CD8-positive, alpha-beta memory T cell (primary cell): ENCODE measurements around the gene SLC39A10. TPM values are rescaled to one million over a fixed set of nuclear protein-coding genes. Genes with fewer than 3 reads are reported as not detected.
A peak's percentile ranks its signal among the peaks of the same experiment; 100 is the strongest.
"Not testable (repeated sequence)": the region's sequence is repeated elsewhere in the genome, so short reads cannot be mapped to it uniquely, and the experiment has no call there.

Experiments
- CTCF ChIA-PET: fragments of 350-600 bp; sonication (Branson Sonifier 250); formaldehyde crosslinking; loops from one replicate; lab custom pipeline; 2021; ENCODE audit warnings: antibody characterized with exemption; lab: Charles Lee
- POLR2A ChIA-PET: fragments of 350-600 bp; sonication (Branson Sonifier 250); formaldehyde crosslinking; loops from one replicate; lab custom pipeline; 2021; ENCODE audit warnings: antibody characterized with exemption; lab: Charles Lee
- DNase-seq, 5 donors: peaks; one replicate each; pipeline versions ENCODE4 v3.0.0 to v3.0.0-alpha.2; 2020 to 2022; ENCODE audit warnings: mixed read lengths in 1 of 5
- H3K27ac ChIP-seq: one replicate; pipeline ENCODE4 v1.7.0; 2013; ENCODE audit warnings: low read depth, mild to moderate bottlenecking, low read length, moderate library complexity
- H3K27me3 ChIP-seq: 2 replicates; pipeline ENCODE4 v1.7.0; 2013; ENCODE audit warnings: low read length, mild to moderate bottlenecking; ENCODE audit not compliant: insufficient read depth, poor library complexity, severe bottlenecking
- H3K36me3 ChIP-seq: 2 replicates; pipeline ENCODE4 v1.7.0; 2013; ENCODE audit warnings: mild to moderate bottlenecking, low read length, moderate library complexity; ENCODE audit not compliant: insufficient read depth
- H3K4me1 ChIP-seq: 2 replicates; pipeline ENCODE4 v1.7.0; 2013; ENCODE audit warnings: mild to moderate bottlenecking, low read length, moderate library complexity; ENCODE audit not compliant: insufficient read depth
- H3K4me3 ChIP-seq: 2 replicates; pipeline ENCODE4 v1.7.0; 2013; ENCODE audit warnings: mild to moderate bottlenecking, low read length
- H3K9me3 ChIP-seq: 2 replicates; pipeline ENCODE4 v1.7.0; 2013; ENCODE audit warnings: mild to moderate bottlenecking, low read length
- H3K27ac Mint-ChIP-seq, 8 donors: one replicate each; pipeline ENCODE4 v1.8.0; 2020 to 2021; ENCODE audit warnings: mixed read lengths in 8 of 8, mild to moderate bottlenecking in 6 of 8, inconsistent platforms in 3 of 8, moderate library complexity in 3 of 8
- H3K27me3 Mint-ChIP-seq, 2 donors: one replicate each; pipeline ENCODE4 v1.8.0; 2020 to 2021; ENCODE audit warnings: mixed read lengths in 2 of 2, mild to moderate bottlenecking in 1 of 2, moderate library complexity in 1 of 2
- H3K36me3 Mint-ChIP-seq, 3 donors: one replicate each; pipeline ENCODE4 v1.8.0; 2020 to 2021; ENCODE audit warnings: mixed read lengths in 3 of 3, inconsistent platforms in 1 of 3, mild to moderate bottlenecking in 1 of 3
- H3K4me1 Mint-ChIP-seq, 3 donors: one replicate each; pipeline ENCODE4 v1.8.0; 2020 to 2021; ENCODE audit warnings: mixed read lengths in 3 of 3, inconsistent platforms in 1 of 3, mild to moderate bottlenecking in 1 of 3
- H3K4me3 Mint-ChIP-seq, 7 donors: one replicate each; pipeline ENCODE4 v1.8.0; 2020 to 2021; ENCODE audit warnings: mixed read lengths in 7 of 7, mild to moderate bottlenecking in 6 of 7, moderate library complexity in 4 of 7, inconsistent platforms in 2 of 7
- H3K9me3 Mint-ChIP-seq, 5 donors: one replicate each; pipeline ENCODE4 v1.8.0; 2020 to 2022; ENCODE audit warnings: mixed read lengths in 5 of 5, mild to moderate bottlenecking in 3 of 5, moderate library complexity in 2 of 5, inconsistent platforms in 1 of 5
- polyA plus RNA-seq: library from polyadenylated mRNA; unstranded; fragments of 300-500 nt; fragmentation: Illumina TruSeq; gene quantifications from one replicate; pipeline ENCODE4 v1.2.3, GENCODE V29; 2021
- total RNA-seq, 2 experiments: library from RNA; stranded (reverse); gene quantifications; one replicate each; pipeline ENCODE4 v1.2.3, GENCODE V29; 2021

SLC39A10 gene
- total and polyA plus RNA-seq, 3 experiments from 2014 or later, result 11.3 to 23.6 (median 22.2) TPM

DNA sequence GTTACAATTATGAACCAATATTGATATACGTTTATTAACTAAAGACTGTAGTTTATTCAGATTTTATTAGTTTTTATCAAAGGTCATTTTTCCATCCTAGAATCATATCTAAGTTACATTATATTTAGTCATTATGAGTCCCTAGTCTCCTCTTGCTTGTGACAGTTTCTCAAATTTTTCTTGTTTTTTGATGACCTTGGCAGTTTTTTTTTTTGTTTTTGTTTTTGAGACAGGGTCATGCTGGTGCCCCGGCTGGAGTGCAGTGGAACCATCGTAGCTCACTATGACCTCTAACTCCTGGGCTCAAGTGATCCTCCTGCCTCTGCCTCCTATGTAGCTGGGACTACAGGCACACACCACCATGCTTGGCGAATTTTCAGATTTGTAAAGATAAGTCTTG is 18.3 kb upstream of the SLC39A10 start:
- no peak overlapping the region for H3K27ac Mint-ChIP-seq
- peaks cover 0 to 5% (median 4%) of the 10 kb centered on the region in 3 donors for H3K4me1 Mint-ChIP-seq
- no peak overlapping the region for H3K27ac ChIP-seq
- no peak for DNase-seq
- H3K36me3 Mint-ChIP-seq, result no peaks in the 10 kb centered on the region
- no peak overlapping the region for H3K4me3 ChIP-seq
- no peak overlapping the region for H3K4me3 Mint-ChIP-seq
- no peaks in the 10 kb centered on the region for H3K9me3 Mint-ChIP-seq
- CTCF ChIA-PET, result interaction anchor here (1.5 kb wide), 1 partner anchor 141 kb away, joined by 3 read pairs; no protein-coding TSS in a partner anchor
- no peaks in the 10 kb centered on the region for H3K27me3 ChIP-seq
- H3K9me3 ChIP-seq, result no peaks in the 10 kb centered on the region
- no peaks in the 10 kb centered on the region for H3K4me1 ChIP-seq
- H3K27me3 Mint-ChIP-seq, result no peaks in the 10 kb centered on the region
- no peaks in the 10 kb centered on the region for H3K36me3 ChIP-seq
- POLR2A ChIA-PET, result no interaction called here

DNA sequence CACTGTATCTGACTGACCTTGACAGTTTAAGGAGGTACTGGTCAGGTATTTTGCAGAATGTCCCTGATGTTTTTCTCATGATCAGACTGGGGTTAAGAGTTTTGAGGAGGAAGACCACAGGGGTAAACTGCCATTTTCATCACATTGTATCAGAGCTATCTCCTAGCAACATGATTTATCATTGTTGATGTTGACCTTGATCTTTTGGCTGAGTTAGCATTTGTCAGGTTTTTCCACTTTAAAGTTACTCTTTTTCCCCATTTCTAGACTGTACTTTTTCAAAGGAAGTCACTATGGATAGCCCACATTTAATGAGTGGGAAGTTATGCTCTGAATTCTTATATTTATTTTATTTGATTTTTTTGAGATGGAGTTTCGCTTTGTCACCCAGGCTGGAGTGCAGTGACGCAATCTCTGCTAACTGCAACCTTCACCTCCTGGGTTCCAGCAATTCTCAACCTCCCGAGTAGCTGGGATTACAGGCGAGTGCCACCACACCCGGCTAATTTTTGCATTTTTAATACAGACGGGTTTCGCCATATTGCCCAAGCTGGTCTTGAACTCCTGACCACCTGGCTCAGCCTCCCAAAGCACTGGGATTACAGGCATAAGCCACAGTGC is 17.7 kb upstream of the SLC39A10 start:
- Mint-ChIP-seq H3K27me3 (no peaks in the 10 kb centered on the region), H3K36me3 (no peaks in the 10 kb centered on the region), H3K9me3 (no peaks in the 10 kb centered on the region), H3K4me3 (no peak overlapping the region), H3K27ac (no peak overlapping the region), H3K4me1 (peaks cover 0 to 5% (median 4%) of the 10 kb centered on the region in 3 donors)
- no peaks in the 10 kb centered on the region for H3K36me3 ChIP-seq
- DNase-seq, result no peak
- H3K27me3 ChIP-seq, result no peaks in the 10 kb centered on the region
- H3K27ac ChIP-seq, result no peak overlapping the region
- H3K4me1 ChIP-seq, result no peaks in the 10 kb centered on the region
- no peaks in the 10 kb centered on the region for H3K9me3 ChIP-seq
- POLR2A ChIA-PET, result no interaction called here
- CTCF ChIA-PET, result no interaction called here
- no peak overlapping the region for H3K4me3 ChIP-seq

DNA sequence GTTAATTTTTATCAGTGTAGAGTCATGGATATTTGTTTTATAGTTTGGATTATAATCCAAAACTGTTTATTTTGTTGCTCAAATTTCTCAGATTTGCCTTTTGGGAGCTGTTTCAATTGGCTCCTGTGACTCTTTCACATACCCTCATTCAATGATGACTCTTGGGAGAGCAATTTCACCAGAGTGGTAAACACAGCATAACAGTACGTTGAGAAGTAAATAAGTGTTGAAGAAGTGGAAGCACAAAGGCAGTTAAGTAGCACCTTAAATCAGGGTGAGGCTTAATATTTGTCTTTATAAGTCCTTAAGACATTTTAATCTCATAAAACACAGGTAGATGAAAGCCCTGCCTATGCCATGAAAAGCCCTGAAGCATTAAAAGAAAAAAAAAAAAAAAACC is 17.1 kb upstream of the SLC39A10 start:
- Histone ChIP-seq H3K27me3 (no peaks in the 10 kb centered on the region), H3K27ac (no peak overlapping the region), H3K4me1 (no peaks in the 10 kb centered on the region), H3K4me3 (no peak overlapping the region), H3K9me3 (no peaks in the 10 kb centered on the region), H3K36me3 (no peaks in the 10 kb centered on the region)
- Mint-ChIP-seq H3K36me3 (no peaks in the 10 kb centered on the region), H3K27ac (no peak overlapping the region), H3K4me3 (no peak overlapping the region), H3K4me1 (peaks cover 0 to 5% (median 4%) of the 10 kb centered on the region in 3 donors), H3K9me3 (no peaks in the 10 kb centered on the region), H3K27me3 (peaks cover 0 to 1% of the 10 kb centered on the region in 2 donors)
- ChIA-PET POLR2A (no interaction called here), CTCF (no interaction called here)
- DNase-seq, result no peak

DNA sequence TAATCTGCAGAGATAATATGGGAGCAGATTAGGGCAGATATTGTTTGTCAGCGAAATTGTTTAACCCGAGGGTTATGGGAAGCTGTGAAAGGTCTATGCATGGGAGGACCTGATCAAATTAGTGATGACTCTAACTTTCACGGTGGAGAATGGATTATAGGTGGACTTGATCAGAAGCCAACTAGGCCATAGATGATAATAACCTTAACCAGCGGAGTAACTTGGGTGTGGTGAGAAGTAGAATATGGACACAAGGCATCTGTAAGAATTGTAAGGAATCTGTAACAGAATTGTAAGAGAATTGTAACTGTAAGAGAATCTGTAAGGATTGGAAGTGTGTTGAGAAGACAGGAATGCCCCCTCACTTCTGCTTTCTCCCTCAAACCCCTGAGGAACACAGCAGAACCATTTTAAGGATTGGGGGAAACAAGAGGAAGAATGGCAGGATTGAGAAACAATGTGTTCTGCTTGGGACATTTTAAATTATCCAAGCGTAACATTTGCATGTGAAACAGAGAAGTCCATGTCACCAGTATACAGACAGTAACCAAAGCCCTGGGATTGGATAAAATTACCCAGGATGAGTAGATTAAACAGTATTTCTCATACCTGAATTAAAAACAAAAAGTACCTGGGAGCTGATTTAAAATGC is 14.9 kb upstream of the SLC39A10 start:
- POLR2A ChIA-PET, result no interaction called here
- H3K9me3 Mint-ChIP-seq, result no peaks in the 10 kb centered on the region
- no peaks in the 10 kb centered on the region for H3K27me3 ChIP-seq

DNA sequence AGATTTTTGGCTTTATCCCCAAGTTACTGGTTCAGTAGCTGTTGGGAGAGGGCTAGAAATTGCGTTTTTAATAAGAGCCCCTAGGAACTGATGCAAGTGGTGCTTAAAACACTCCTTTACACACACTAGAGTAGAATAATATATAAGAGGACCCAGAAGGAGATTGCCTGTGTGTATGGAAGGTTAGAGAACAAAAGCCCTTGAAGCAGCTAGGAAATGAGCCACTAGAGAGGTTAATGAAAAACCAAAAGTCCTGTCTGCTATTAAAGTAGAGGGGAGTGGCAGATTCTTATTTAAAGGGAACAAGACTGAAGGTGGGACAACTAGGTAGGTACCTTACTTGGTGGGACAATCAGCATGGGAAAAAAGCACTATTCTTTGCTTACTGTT is 14.4 kb upstream of the SLC39A10 start:
- POLR2A ChIA-PET, result no interaction called here
- Histone ChIP-seq H3K9me3 (no peaks in the 10 kb centered on the region), H3K27me3 (no peaks in the 10 kb centered on the region), H3K4me1 (no peaks in the 10 kb centered on the region), H3K27ac (no peak overlapping the region), H3K4me3 (no peak overlapping the region), H3K36me3 (no peaks in the 10 kb centered on the region)
- Mint-ChIP-seq H3K9me3 (no peaks in the 10 kb centered on the region), H3K27ac (peak overlapping the region in 1 of 8 donors; percentile 9), H3K36me3 (no peaks in the 10 kb centered on the region), H3K27me3 (peaks cover 0 to 1% of the 10 kb centered on the region in 2 donors), H3K4me3 (no peak overlapping the region), H3K4me1 (peaks cover 4 to 9% (median 7%) of the 10 kb centered on the region in 3 donors)
- no peak for DNase-seq
- CTCF ChIA-PET, result interaction anchor here (2.4 kb wide), 1 partner anchor 144 kb away, joined by 5 read pairs; no protein-coding TSS in a partner anchor

More for the DNA sequence above, 14.9 kb upstream of the SLC39A10 start:
- no peak overlapping the region for H3K4me3 ChIP-seq
- DNase-seq, result no peak
- H3K36me3 Mint-ChIP-seq, result no peaks in the 10 kb centered on the region
- no peak overlapping the region for H3K27ac Mint-ChIP-seq
- H3K9me3 ChIP-seq, result no peaks in the 10 kb centered on the region
- CTCF ChIA-PET, result no interaction called here
- H3K4me1 ChIP-seq, result no peaks in the 10 kb centered on the region
- no peak overlapping the region for H3K27ac ChIP-seq
- peaks cover 4 to 9% (median 7%) of the 10 kb centered on the region in 3 donors for H3K4me1 Mint-ChIP-seq
- H3K36me3 ChIP-seq, result no peaks in the 10 kb centered on the region
- peaks cover 0 to 1% of the 10 kb centered on the region in 2 donors for H3K27me3 Mint-ChIP-seq
- peak overlapping the region in 1 of 7 donors; percentile 46 for H3K4me3 Mint-ChIP-seq

DNA sequence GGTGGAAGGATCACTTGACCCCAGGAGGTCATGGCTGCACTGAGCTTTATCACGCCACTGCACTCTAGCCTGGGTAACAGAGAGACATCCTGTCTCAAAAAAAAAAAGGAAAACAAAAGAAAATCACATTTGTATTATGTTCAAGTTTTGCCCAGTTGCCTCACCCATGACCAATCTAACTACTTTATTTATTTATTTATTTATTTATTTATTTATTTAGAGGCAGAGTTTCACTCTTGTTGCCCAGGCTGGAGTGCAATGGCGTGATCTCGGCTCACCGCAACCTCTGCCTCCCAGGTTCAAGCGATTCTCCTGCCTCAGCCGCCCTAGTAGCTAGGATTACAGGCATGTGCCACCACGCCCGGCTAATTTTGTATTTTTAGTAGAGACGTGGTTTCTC is 12.3 kb upstream of the SLC39A10 start:
- peaks cover 14 to 24% (median 14%) of the 10 kb centered on the region in 3 donors for H3K4me1 Mint-ChIP-seq
- CTCF ChIA-PET, result interaction anchor here (1.2 to 2.4 kb wide), 2 partner anchors 15 to 146 kb away, joined by 3 to 5 read pairs; no protein-coding TSS in a partner anchor
- H3K9me3 ChIP-seq, DNase-seq, H3K36me3 Mint-ChIP-seq, H3K9me3 Mint-ChIP-seq, H3K27me3 ChIP-seq, H3K4me3 Mint-ChIP-seq, H3K27ac ChIP-seq, H3K27me3 Mint-ChIP-seq, H3K27ac Mint-ChIP-seq, H3K4me3 ChIP-seq, H3K36me3 ChIP-seq, POLR2A ChIA-PET: not testable (repeated sequence)
- peaks cover 14% of the 10 kb centered on the region for H3K4me1 ChIP-seq

DNA sequence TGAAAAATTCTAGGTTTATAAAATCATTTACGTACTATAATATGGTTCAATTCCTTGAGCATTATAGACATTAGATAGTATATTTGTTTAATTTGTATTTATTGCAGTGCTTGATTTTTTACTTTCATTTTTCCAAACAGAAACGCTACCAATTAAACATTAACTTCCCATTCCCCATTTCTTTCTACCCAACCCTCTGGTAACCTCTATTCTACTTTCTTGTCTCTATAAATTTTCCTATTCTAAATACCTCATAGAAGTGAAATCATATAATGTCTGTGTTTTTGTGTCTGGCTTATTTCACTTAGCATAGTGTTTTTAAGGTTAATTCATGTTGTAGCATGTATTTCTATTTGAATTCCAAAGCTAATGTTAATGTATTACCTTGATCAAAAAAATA is 11.6 kb upstream of the SLC39A10 start:
- Mint-ChIP-seq H3K27me3 (peaks cover 0 to 1% of the 10 kb centered on the region in 2 donors), H3K36me3 (no peaks in the 10 kb centered on the region), H3K4me3 (no peak overlapping the region), H3K27ac (peak overlapping the region in 1 of 8 donors; percentile 16), H3K9me3 (no peaks in the 10 kb centered on the region), H3K4me1 (peaks cover 21 to 31% (median 21%) of the 10 kb centered on the region in 3 donors)
- no peak for DNase-seq
- no peaks in the 10 kb centered on the region for H3K9me3 ChIP-seq
- ChIA-PET POLR2A (no interaction called here), CTCF (interaction anchor here (1.2 kb wide), 1 partner anchor 15 kb away, joined by 3 read pairs; no protein-coding TSS in a partner anchor)
- H3K36me3 ChIP-seq, result no peaks in the 10 kb centered on the region
- no peaks in the 10 kb centered on the region for H3K27me3 ChIP-seq
- H3K27ac ChIP-seq, result no peak overlapping the region
- H3K4me1 ChIP-seq, result peaks cover 21% of the 10 kb centered on the region
- H3K4me3 ChIP-seq, result no peak overlapping the region

DNA sequence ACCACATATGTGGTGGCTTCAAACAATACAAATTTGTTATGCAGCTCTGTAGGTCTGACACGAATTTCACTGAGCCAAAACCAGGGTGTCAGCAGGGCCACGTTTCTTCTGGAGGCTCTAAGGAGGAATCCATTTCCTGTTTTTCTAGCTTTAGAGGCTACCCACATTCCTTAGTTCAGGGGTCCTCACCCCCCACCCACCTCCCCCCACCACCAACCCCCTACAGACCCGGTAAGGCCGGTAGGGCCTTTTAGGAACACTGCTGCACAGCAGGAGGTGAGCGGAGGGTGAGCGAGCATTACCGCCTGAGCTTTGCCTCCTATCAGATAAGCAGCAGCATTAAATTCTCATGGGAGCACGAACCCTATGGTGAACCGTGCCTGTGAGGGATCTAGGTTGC is 10.6 kb upstream of the SLC39A10 start:
- no peak overlapping the region for H3K27ac Mint-ChIP-seq
- POLR2A ChIA-PET, result no interaction called here
- no peak overlapping the region for H3K4me3 Mint-ChIP-seq
- Histone ChIP-seq H3K4me1 (peaks cover 24% of the 10 kb centered on the region), H3K4me3 (no peak overlapping the region), H3K27ac (no peak overlapping the region), H3K36me3 (no peaks in the 10 kb centered on the region), H3K9me3 (no peaks in the 10 kb centered on the region), H3K27me3 (no peaks in the 10 kb centered on the region)
- H3K36me3 Mint-ChIP-seq, result no peaks in the 10 kb centered on the region
- CTCF ChIA-PET, result no interaction called here
- peaks cover 0 to 1% of the 10 kb centered on the region in 2 donors for H3K27me3 Mint-ChIP-seq
- H3K9me3 Mint-ChIP-seq, result no peaks in the 10 kb centered on the region
- no peak for DNase-seq
- peaks cover 23 to 32% (median 24%) of the 10 kb centered on the region in 3 donors for H3K4me1 Mint-ChIP-seq
